ENCODE measurements around the gene ETFB. TPM values are rescaled to one million over a fixed set of nuclear protein-coding genes. Genes with fewer than 3 reads are reported as not detected.

ETFB gene
- total RNA-seq, 4 donors from 2014 or later = 125 to 305 (median 154) TPM

DNA sequence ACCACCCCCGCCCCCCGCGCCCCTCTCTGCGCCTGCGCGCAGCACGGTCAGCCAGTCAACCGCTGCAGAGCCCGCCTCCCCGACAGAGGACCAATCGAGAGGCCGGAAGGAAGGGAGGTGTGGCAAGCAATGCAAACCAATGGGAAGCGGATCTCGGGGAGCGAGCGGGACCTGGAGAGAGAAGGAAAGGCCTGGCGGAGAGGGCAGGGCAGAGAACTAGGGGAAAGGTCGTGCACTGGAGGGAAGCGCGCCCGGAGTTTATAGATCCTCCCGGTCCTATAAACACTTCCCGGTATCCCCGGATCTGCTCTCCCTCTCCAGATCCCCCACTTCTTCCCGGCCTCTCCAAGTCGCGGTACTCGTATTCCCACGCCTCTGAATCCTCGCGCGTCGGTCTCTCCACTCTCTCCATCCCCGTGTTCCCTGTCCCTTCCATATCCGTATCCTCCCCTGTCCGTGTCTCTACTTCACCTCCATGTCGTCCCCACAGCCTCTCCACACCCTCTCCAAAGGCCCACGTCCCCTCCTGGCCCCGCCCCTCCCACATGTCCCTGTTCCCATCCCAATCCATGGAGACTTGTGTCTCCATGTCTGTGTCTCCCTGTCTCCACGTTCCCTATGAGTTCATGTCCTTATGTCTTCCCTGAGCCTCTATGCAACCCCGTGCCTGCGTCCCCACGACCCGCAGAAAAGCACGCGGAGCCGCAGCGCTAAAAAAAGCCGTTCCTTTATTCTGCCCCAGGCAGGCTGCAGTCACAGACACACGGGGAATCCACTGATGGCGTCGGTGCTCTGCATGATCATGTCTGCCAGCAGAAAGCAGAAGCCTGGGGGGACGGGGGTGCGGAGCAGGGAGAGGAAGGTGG, 434 bp upstream of the ETFB start:
- no peaks in the 10 kb centered on the region for H3K9me3 ChIP-seq
- peaks cover 5 to 40% (median 11%) of the 10 kb centered on the region in 4 donors for H3K4me1 ChIP-seq
- peak overlapping the region; percentile 72 to 94 (median 75) for H3K4me3 ChIP-seq
- H3K36me3 ChIP-seq = no peaks in the 10 kb centered on the region
- peak overlapping the region; percentile 88 to 98 (median 94) for H3K27ac ChIP-seq
- no peaks in the 10 kb centered on the region for H3K27me3 ChIP-seq
- TF ChIP-seq, protein P1, sequence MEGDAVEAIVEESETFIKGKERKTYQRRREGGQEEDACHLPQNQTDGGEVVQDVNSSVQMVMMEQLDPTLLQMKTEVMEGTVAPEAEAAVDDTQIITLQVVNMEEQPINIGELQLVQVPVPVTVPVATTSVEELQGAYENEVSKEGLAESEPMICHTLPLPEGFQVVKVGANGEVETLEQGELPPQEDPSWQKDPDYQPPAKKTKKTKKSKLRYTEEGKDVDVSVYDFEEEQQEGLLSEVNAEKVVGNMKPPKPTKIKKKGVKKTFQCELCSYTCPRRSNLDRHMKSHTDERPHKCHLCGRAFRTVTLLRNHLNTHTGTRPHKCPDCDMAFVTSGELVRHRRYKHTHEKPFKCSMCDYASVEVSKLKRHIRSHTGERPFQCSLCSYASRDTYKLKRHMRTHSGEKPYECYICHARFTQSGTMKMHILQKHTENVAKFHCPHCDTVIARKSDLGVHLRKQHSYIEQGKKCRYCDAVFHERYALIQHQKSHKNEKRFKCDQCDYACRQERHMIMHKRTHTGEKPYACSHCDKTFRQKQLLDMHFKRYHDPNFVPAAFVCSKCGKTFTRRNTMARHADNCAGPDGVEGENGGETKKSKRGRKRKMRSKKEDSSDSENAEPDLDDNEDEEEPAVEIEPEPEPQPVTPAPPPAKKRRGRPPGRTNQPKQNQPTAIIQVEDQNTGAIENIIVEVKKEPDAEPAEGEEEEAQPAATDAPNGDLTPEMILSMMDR (IDR thresholded peaks at IDR 0.05) = no peak
- TF ChIP-seq POLR2A (IDR thresholded peaks at IDR 0.05) = peak; percentile 32 to 92
- DNase-seq = peak; percentile 98 to 99 (median 98)

DNA sequence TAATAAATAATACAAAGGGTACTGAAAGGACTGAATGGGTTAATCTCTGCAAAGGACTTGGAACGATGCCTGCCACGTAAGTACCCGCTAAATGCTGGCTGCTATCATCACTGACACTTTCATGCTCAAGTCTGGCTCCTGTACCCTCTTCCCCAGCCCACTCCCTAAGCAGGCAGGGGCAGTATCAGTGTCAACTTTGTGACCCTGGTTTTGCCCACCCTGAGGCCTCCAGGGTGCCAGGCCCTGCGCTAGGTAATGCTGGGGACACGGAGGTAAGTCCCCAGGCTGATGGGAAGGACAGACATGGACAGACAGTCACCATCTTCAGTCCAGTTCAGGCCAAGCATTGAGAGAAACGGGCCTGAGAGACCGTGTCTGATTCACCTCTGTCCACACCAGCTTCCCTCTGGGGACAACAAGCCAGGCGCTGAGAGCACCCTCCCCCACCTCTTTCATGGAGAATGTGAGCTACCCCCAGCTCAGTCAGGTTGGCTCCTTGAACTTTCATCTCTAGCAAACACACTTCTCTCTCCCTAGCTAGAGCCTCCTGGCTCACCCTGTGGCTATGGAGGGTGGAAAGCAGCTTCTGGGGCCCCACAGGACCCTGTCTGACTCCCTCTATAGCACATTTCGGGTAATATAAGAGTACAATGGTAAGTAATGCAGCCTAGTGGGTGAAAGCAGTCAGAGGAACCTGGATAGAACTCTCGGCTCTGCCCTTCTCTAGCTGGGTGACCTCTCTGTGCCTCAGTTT, 800 bp downstream of the ETFB start:
- peak in 1 of 3 donors; percentile 60 for DNase-seq
- no peaks in the 10 kb centered on the region for H3K27me3 ChIP-seq
- peak overlapping the region; percentile 72 to 94 (median 75) for H3K4me3 ChIP-seq
- H3K4me1 ChIP-seq = peaks cover 5 to 40% (median 11%) of the 10 kb centered on the region in 4 donors
- peak overlapping the region; percentile 88 to 98 (median 94) for H3K27ac ChIP-seq
- H3K36me3 ChIP-seq = no peaks in the 10 kb centered on the region
- H3K9me3 ChIP-seq = no peaks in the 10 kb centered on the region
- peak in 1 of 2 donors; percentile 22 for TF ChIP-seq POLR2A (IDR thresholded peaks at IDR 0.05)
- TF ChIP-seq, protein P1 (IDR thresholded peaks at IDR 0.05) = no peak

DNA sequence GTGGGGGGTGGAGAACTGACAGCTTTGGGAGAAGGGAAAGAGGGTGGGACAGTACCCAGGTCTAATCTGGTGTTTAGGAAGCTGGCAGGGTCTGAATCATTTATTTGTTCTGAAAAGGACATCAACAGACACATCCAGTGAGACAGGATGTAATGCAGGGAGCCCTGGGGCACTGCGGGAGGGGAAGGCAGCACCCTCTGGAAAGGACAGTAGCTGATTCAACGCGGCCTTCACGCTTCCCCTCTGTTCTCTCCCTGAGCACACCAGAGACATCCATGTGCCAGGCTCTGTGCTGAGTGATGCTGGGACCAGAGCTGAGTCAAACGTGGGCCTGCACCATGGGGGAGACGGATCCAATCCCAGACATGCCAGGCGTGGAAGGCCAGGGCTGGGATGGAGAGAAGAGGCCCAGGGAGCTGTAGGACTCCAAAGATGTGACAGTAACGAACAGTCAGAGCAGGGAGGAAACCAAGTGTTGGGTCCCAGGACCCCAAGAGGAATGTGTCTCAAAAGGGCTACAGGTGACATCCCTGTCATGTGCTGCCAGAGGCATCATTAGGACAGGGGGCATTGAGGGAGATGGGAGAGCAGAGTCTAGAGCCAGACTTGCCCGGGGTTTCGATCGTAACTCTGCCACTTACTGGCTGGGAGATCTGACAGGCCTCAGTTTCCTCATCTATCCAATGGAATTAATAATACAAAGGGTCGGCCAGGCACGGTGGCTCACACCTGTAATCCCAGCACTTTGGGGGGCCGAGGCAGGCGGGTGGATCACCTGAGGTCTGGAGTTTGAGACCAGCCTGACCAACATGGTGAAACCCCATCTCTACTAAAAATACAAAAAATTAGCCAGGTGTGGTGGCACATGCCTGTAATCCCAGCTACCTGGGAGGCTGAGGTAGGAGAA, 1.7 kb downstream of the ETFB start:
- Histone ChIP-seq H3K4me3 (peak overlapping the region in 2 of 4 donors; percentile 19 to 94), H3K4me1 (peaks cover 5 to 40% (median 11%) of the 10 kb centered on the region in 4 donors), H3K27ac (peak overlapping the region in 1 of 4 donors; percentile 85)

DNA sequence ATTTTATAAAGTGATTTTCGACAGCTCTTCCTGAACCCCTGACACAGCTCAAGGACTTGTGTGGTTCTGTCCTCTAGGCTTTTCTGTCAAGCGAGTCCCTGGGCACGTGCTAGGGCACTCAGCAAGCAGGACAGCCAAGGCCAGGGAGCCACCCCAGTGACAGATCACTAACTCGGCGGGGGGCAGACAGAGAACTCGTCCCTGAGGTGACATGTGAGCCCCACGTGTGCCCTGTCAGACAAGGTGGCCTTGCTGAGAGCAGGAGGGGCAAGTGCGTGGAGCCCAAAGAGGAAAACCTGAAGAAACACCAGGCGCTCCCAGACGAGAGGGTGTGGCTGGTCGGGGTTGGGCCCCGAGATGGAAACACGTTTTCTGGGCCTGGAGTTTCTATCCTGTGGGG, 4.9 kb downstream of the ETFB start:
- Histone ChIP-seq H3K4me3 (no peak overlapping the region), H3K27ac (no peak overlapping the region), H3K27me3 (no peaks in the 10 kb centered on the region), H3K4me1 (peaks cover 5 to 32% (median 7%) of the 10 kb centered on the region in 4 donors), H3K36me3 (no peaks in the 10 kb centered on the region), H3K9me3 (no peaks in the 10 kb centered on the region)
- no peak for DNase-seq
- TF ChIP-seq, protein P1 (IDR thresholded peaks at IDR 0.05) = no peak
- no peak for TF ChIP-seq POLR2A (IDR thresholded peaks at IDR 0.05)

More for the DNA sequence above, 1.7 kb downstream of the ETFB start:
- Histone ChIP-seq H3K27me3 (no peaks in the 10 kb centered on the region), H3K36me3 (no peaks in the 10 kb centered on the region), H3K9me3 (no peaks in the 10 kb centered on the region)
- no peak for DNase-seq
- TF ChIP-seq POLR2A (IDR thresholded peaks at IDR 0.05) = no peak
- TF ChIP-seq, protein P1 (IDR thresholded peaks at IDR 0.05) = no peak

DNA sequence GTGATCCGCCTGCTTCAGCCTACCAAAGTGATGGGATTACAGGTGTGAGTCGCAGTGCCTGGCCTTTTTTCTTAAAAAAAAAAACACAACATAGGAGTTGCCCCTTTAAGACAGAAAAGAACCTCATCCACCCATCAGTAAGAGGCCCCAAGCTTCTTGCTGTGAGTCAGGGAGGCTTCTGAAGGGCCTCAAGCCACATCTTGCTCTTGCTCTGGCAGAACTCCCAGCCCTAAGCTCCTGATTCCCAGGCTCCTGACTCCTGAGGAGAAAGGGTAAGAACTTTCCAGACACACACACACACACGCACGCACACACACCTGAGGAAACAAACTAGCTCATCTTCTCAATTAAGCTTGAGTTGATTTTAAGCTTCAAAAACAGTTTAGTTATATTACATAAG, 6.9 kb downstream of the ETFB start:
- Histone ChIP-seq H3K27ac (no peak overlapping the region), H3K4me3 (no peak overlapping the region), H3K9me3 (no peaks in the 10 kb centered on the region), H3K27me3 (no peaks in the 10 kb centered on the region), H3K36me3 (no peaks in the 10 kb centered on the region), H3K4me1 (peaks cover 0 to 18% (median 6%) of the 10 kb centered on the region in 4 donors)
- DNase-seq = no peak
- TF ChIP-seq, protein P1 (IDR thresholded peaks at IDR 0.05) = no peak
- no peak for TF ChIP-seq POLR2A (IDR thresholded peaks at IDR 0.05)
